ENCODE results near the gene TRMU.

- TF ChIP-seq, protein P1, sequence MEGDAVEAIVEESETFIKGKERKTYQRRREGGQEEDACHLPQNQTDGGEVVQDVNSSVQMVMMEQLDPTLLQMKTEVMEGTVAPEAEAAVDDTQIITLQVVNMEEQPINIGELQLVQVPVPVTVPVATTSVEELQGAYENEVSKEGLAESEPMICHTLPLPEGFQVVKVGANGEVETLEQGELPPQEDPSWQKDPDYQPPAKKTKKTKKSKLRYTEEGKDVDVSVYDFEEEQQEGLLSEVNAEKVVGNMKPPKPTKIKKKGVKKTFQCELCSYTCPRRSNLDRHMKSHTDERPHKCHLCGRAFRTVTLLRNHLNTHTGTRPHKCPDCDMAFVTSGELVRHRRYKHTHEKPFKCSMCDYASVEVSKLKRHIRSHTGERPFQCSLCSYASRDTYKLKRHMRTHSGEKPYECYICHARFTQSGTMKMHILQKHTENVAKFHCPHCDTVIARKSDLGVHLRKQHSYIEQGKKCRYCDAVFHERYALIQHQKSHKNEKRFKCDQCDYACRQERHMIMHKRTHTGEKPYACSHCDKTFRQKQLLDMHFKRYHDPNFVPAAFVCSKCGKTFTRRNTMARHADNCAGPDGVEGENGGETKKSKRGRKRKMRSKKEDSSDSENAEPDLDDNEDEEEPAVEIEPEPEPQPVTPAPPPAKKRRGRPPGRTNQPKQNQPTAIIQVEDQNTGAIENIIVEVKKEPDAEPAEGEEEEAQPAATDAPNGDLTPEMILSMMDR (conservative IDR thresholded peaks at IDR 0.05; ENCODE audit: low read depth, low read length), result no peak
- TF ChIP-seq RAD21 (IDR thresholded peaks at IDR 0.05; ENCODE audit: low read length) (no peak), MXI1 (IDR thresholded peaks at IDR 0.05; ENCODE audit: borderline replicate concordance, low read depth, low read length) (no peak), NFE2L2 (IDR thresholded peaks at IDR 0.05; ENCODE audit: low read depth, low read length) (no peak), CHD1 (IDR thresholded peaks at IDR 0.05; ENCODE audit: low read depth, low read length) (no peak), FOS (IDR thresholded peaks at IDR 0.05; ENCODE audit: low read depth, low read length) (no peak), POLR2A (IDR thresholded peaks at IDR 0.05; ENCODE audit: low read depth, low read length) (no peak), RFX5 (IDR thresholded peaks at IDR 0.05; ENCODE audit: low read depth, low read length) (no peak), CEBPB (IDR thresholded peaks at IDR 0.05; ENCODE audit: low read depth, low read length) (no peak), BHLHE40 (IDR thresholded peaks at IDR 0.05; ENCODE audit: low read depth, low read length) (no peak)
- TF ChIP-seq, protein P2, sequence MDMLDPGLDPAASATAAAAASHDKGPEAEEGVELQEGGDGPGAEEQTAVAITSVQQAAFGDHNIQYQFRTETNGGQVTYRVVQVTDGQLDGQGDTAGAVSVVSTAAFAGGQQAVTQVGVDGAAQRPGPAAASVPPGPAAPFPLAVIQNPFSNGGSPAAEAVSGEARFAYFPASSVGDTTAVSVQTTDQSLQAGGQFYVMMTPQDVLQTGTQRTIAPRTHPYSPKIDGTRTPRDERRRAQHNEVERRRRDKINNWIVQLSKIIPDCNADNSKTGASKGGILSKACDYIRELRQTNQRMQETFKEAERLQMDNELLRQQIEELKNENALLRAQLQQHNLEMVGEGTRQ (IDR thresholded peaks at IDR 0.05; ENCODE audit: low read depth, low read length), result no peak
These were observed 18.1 kb downstream of the TRMU start for GRCh38 chr22:46353483-46354105.
